GM12891 (cell line): ENCODE measurements around the gene NDC1.

Experiments
- POLR2A ChIP-seq: IDR thresholded peaks from 2 replicates; pipeline ENCODE4 v1.6.1; 2011; ENCODE audit warnings: low read depth, low read length, control low read depth
- POLR2AphosphoS5 ChIP-seq: IDR thresholded peaks from 2 replicates; pipeline ENCODE4 v1.6.1; 2011; ENCODE audit warnings: low read depth, low read length, control low read depth
- TAF1 ChIP-seq: IDR thresholded peaks from 2 replicates; pipeline ENCODE4 v1.6.1; 2011; ENCODE audit warnings: low read depth, low read length, control low read depth

DNA sequence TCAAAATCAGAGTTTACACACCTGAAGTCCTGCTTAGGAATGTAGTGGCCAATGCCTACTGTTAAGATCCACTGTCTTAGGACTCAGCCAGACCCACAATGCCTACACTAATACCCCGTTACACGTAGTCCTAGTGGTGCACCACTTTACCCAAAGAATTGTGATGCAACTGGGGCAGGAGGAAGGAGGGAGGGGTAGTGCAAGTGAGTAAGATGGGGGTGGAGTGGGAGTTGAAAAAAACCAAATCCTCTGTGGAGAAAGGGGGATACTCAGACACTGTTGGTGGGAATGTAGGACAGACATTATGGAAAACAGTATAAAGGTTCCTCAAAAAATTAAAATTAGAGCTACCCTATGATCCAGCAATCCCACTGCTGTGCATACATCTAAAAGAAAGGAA, 118.6 kb downstream of the NDC1 start:
- TF ChIP-seq POLR2A = no peak
- no peak for TF ChIP-seq TAF1
- TF ChIP-seq POLR2AphosphoS5 = no peak
